Hepatocyte (in vitro differentiated cells): Measurements from ENCODE around the gene KCNQ1. TPM values are rescaled to one million over a fixed set of nuclear protein-coding genes. Genes with fewer than 3 reads are reported as not detected.

Experiments used
- DNase-seq: peaks from one replicate; pipeline ENCODE4 v3.0.0-alpha.2; 2016; ENCODE audit warnings: low spot score
- H2AFZ ChIP-seq: fragments of 200-600 bp; sonication (generic); 2 replicates; pipeline ENCODE4 v1.6.0; 2016; ENCODE audit warnings: antibody characterized with exemption, mild to moderate bottlenecking
- H3K27ac ChIP-seq: fragments of 200-600 bp; sonication (generic); 2 replicates; pipeline ENCODE4 v1.5.1; 2016; ENCODE audit warnings: mild to moderate bottlenecking
- H3K27me3 ChIP-seq: fragments of 200-600 bp; sonication (generic); 2 replicates; pipeline ENCODE4 v1.6.1; 2016
- H3K36me3 ChIP-seq: fragments of 200-600 bp; sonication (generic); replicated peaks from 2 replicates; pipeline ENCODE4 v1.5.1; 2016; ENCODE audit warnings: low read depth; ENCODE audit not compliant: insufficient read depth
- H3K4me1 ChIP-seq: fragments of 200-600 bp; sonication (generic); 2 replicates; pipeline ENCODE4 v1.5.1; 2016; ENCODE audit warnings: mild to moderate bottlenecking, moderate library complexity; ENCODE audit not compliant: insufficient read depth
- H3K4me2 ChIP-seq: fragments of 200-600 bp; sonication (generic); 2 replicates; pipeline ENCODE4 v1.6.0; 2016
- H3K4me3 ChIP-seq: fragments of 200-600 bp; sonication (generic); 2 replicates; pipeline ENCODE4 v1.5.1; 2016; ENCODE audit warnings: mild to moderate bottlenecking
- H3K79me2 ChIP-seq: fragments of 200-600 bp; sonication (generic); 2 replicates; pipeline ENCODE4 v1.6.0; 2017; ENCODE audit warnings: mild to moderate bottlenecking
- H3K9me2 ChIP-seq: fragments of 200-600 bp; sonication (generic); replicated peaks from 2 replicates; pipeline ENCODE4 v1.6.0; 2017; ENCODE audit warnings: mild to moderate bottlenecking; ENCODE audit not compliant: insufficient read depth
- H3K9me3 ChIP-seq: fragments of 200-600 bp; sonication (generic); 2 replicates; pipeline ENCODE4 v1.5.1; 2016; ENCODE audit warnings: low read depth, mild to moderate bottlenecking
- H4K20me1 ChIP-seq: fragments of 200-600 bp; sonication (generic); 2 replicates; pipeline ENCODE4 v1.6.0; 2016; ENCODE audit warnings: mild to moderate bottlenecking; ENCODE audit not compliant: insufficient read depth, poor library complexity, severe bottlenecking
- EZH2 ChIP-seq: fragments of 200-600 bp; sonication (generic); IDR thresholded peaks from 2 replicates; pipeline ENCODE4 v1.6.1; 2016; ENCODE audit warnings: antibody characterized with exemption, mild to moderate bottlenecking, borderline replicate concordance
- EZH2phosphoT487 ChIP-seq: fragments of 200-600 bp; sonication (generic); IDR thresholded peaks from one replicate; pipeline ENCODE4 v1.6.1; 2018; ENCODE audit warnings: antibody characterized with exemption, mild to moderate bottlenecking, low read depth, moderate library complexity; ENCODE audit not compliant: unreplicated experiment, severe bottlenecking
- WGBS: methylation state at CpG from one replicate; pipeline ENCODE4 v1.1.6; 2016; ENCODE audit warnings: low lambda C conversion rate; ENCODE audit errors: missing lambda C conversion rate; 5-methylcytosine and 5-hydroxymethylcytosine counted together
- polyA plus RNA-seq: library from polyadenylated mRNA; unstranded; fragments of >200 nt; fragmentation: Nextera tagmentation; extraction: Ambion mirVana; gene quantifications from 2 replicates; pipeline ENCODE4 v1.2.1, GENCODE V29; 2016
- total RNA-seq: library from RNA; depleted of rRNA; stranded (reverse); fragments of >200 nt; gene quantifications from 2 replicates; pipeline ENCODE4 v1.2.3, GENCODE V29; 2014
- TF ChIP-seq, protein P1 (sequence below): fragments of 200-600 bp; sonication (generic); IDR thresholded peaks from 2 replicates; pipeline ENCODE4 v1.5.1; 2016; ENCODE audit warnings: antibody characterized with exemption, mild to moderate bottlenecking; ENCODE audit not compliant: poor library complexity

The KCNQ1 gene
- total and polyA plus RNA-seq, 2 experiments from 2014 or later: 1.8 to 6.4 TPM

DNA sequence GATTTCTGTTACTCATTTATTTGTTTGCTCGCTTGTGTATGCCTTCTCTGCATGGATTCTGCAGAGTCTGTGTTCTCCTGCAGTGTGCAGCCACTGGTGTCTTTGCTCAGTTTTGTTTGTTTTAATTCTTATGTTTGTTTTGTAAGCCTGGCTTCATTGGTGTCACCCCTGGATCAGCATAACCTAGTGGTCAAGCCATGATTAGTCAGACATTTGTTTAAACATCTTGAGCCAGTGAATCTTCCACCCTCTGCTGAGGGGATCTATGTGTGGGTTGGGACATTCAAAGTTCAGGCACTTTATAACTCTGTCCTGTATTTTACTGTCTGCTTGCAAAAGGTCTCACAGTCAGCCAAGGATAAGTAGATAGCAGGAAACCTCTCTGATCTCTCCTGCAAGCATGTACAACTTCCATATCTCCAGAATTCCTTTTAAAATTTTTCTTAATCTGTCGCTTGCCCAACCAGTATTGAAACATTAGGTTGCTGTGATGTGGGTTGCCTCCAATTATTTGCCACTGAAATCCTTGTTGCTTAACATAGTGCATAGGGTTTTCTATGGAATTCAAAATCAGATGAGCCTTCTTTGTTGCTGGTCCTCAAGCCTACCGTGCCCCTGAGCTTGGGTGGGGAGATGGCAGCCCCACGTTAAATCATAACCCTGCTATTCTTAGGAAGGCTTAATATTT, 168.2 kb downstream of the KCNQ1 start:
- DNase-seq: peak; percentile 28
- no peak overlapping the region for H3K4me2 ChIP-seq
- no peak overlapping the region for H3K4me3 ChIP-seq
- no peaks in the 10 kb centered on the region for H4K20me1 ChIP-seq
- H2AFZ ChIP-seq: no peak overlapping the region
- peaks cover 10% of the 10 kb centered on the region for H3K9me3 ChIP-seq
- no peak for TF ChIP-seq EZH2
- TF ChIP-seq, protein P1, sequence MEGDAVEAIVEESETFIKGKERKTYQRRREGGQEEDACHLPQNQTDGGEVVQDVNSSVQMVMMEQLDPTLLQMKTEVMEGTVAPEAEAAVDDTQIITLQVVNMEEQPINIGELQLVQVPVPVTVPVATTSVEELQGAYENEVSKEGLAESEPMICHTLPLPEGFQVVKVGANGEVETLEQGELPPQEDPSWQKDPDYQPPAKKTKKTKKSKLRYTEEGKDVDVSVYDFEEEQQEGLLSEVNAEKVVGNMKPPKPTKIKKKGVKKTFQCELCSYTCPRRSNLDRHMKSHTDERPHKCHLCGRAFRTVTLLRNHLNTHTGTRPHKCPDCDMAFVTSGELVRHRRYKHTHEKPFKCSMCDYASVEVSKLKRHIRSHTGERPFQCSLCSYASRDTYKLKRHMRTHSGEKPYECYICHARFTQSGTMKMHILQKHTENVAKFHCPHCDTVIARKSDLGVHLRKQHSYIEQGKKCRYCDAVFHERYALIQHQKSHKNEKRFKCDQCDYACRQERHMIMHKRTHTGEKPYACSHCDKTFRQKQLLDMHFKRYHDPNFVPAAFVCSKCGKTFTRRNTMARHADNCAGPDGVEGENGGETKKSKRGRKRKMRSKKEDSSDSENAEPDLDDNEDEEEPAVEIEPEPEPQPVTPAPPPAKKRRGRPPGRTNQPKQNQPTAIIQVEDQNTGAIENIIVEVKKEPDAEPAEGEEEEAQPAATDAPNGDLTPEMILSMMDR: no peak
- no peak for TF ChIP-seq EZH2phosphoT487
- WGBS: 69% methylated on average over 4 of the region's 4 CpGs
- no peaks in the 10 kb centered on the region for H3K27me3 ChIP-seq
- H3K27ac ChIP-seq: no peak overlapping the region
- no peaks in the 10 kb centered on the region for H3K4me1 ChIP-seq
- H3K9me2 ChIP-seq: no peaks in the 10 kb centered on the region
- H3K36me3 ChIP-seq: no peaks in the 10 kb centered on the region
- no peaks in the 10 kb centered on the region for H3K79me2 ChIP-seq

GRCh38 chr11:2621894-2622293, 177.1 kb downstream of the KCNQ1 start:
- Histone ChIP-seq H3K4me2 (no peak overlapping the region), H3K27ac (no peak overlapping the region), H4K20me1 (no peaks in the 10 kb centered on the region), H3K9me3 (peaks cover 18% of the 10 kb centered on the region), H3K36me3 (no peaks in the 10 kb centered on the region), H3K27me3 (no peaks in the 10 kb centered on the region), H2AFZ (no peak overlapping the region), H3K9me2 (no peaks in the 10 kb centered on the region), H3K79me2 (no peaks in the 10 kb centered on the region), H3K4me1 (no peaks in the 10 kb centered on the region), H3K4me3 (no peak overlapping the region)
- TF ChIP-seq EZH2: no peak
- TF ChIP-seq, protein P1: no peak
- no peak for TF ChIP-seq EZH2phosphoT487
- WGBS: 29% methylated on average over 3 of the region's 3 CpGs
- no peak for DNase-seq

GRCh38 chr11:2625183-2625582, 180.4 kb downstream of the KCNQ1 start:
- TF ChIP-seq EZH2: no peak
- TF ChIP-seq, protein P1: no peak
- TF ChIP-seq EZH2phosphoT487: no peak
- H3K4me2 ChIP-seq: no peak overlapping the region
- DNase-seq: no peak

More at GRCh38 chr11:2625183-2625582, 180.4 kb downstream of the KCNQ1 start:
- H3K27me3 ChIP-seq: no peaks in the 10 kb centered on the region
- no peak overlapping the region for H2AFZ ChIP-seq
- no peaks in the 10 kb centered on the region for H3K9me2 ChIP-seq
- H3K9me3 ChIP-seq: peaks cover 28% of the 10 kb centered on the region
- H3K36me3 ChIP-seq: no peaks in the 10 kb centered on the region
- H3K4me3 ChIP-seq: no peak overlapping the region
- H3K79me2 ChIP-seq: no peaks in the 10 kb centered on the region
- WGBS: 65% methylated on average over 3 of the region's 3 CpGs
- H4K20me1 ChIP-seq: no peaks in the 10 kb centered on the region
- H3K4me1 ChIP-seq: no peaks in the 10 kb centered on the region
- no peak overlapping the region for H3K27ac ChIP-seq
